Measurements from ENCODE around the gene OXGR1. TPM values are rescaled to one million over a fixed set of nuclear protein-coding genes. Genes with fewer than 3 reads are reported as not detected.

The OXGR1 gene
- total and polyA plus RNA-seq, 2 of the 8 experiments (the other 6 are each of a cell fraction or from before 2014, with no cell fraction given), result 0.34 to 1.8 TPM

DNA sequence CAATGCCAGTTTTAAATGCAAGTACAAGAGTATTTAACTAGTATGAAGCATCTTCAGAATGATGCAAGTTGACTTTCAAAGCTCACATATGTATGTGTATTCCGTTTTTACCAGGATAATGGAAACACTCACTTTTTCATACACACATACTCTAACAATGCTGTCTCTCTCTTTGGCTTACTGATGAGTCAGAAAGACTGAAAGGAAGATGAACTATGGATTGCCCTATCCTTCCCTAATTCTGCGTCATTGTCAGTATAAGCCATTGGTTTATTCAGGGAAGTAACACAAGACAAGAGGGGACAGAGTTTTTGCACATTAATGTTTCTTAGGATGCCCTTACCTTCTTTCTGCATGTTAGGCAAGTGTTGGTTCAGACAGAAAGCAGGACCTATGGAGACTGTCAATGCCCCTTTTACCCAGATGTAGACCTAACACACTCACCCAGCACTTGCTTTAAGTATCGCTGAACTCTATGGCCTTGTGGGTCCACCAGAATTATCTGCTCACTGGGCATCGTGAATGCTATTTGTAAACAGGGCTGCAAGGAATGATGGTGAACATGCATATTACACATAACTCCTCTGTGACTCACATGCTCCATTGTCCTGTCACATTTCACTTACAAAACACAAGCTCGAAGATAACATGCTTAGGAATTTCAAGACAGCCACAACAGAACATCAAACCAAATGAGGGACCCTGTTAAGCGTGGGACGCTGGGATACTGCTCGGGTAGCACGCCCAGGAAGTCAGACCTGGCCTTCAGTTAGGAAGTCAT lies 10.0 kb upstream of the OXGR1 start:
- Histone ChIP-seq H3K56ac (replicated peaks; ENCODE audit: insufficient read length, low read depth, low read length) (no peak overlapping the region), H3K27ac (ENCODE audit: low read depth, low read length) (no peak overlapping the region), H3K4me3 (ENCODE audit: extremely low read depth in 1 of 4, insufficient read depth in 2 of 4, low read depth in 3 of 4, low read length in 4 of 4) (no peak overlapping the region), H3K79me2 (ENCODE audit: control insufficient read depth in 1 of 2, insufficient read depth in 2 of 2, low read length in 2 of 2) (no peaks in the 10 kb centered on the region), H3K79me1 (ENCODE audit: low read depth, low read length) (no peaks in the 10 kb centered on the region), H4K20me1 (replicated peaks in 1 of 2; ENCODE audit: control insufficient read depth in 1 of 2, insufficient read depth in 2 of 2, low read length in 2 of 2) (peaks cover 0 to 2% of the 10 kb centered on the region in 2 experiments), H2BK5ac (ENCODE audit: low read depth, low read length) (no peak overlapping the region), H4K8ac (ENCODE audit: extremely low read depth, insufficient read depth, low read length) (no peak overlapping the region), H4K5ac (ENCODE audit: insufficient read length, low read depth, low read length) (no peak overlapping the region), H2AFZ (ENCODE audit: low read length) (no peak overlapping the region), H3K27me3 (replicated peaks in 1 of 4; ENCODE audit: control insufficient read depth in 3 of 4, extremely low read depth in 1 of 4, insufficient read depth in 3 of 4, low read length in 3 of 4) (peaks cover 27 to 38% (median 30%) of the 10 kb centered on the region in 4 experiments), H3K9ac (replicated peaks in 1 of 4; ENCODE audit: extremely low read depth in 1 of 4, low read depth in 3 of 4, low read length in 3 of 4) (no peak overlapping the region), H3K36me3 (ENCODE audit: control insufficient read depth in 2 of 4, insufficient read depth in 4 of 4, low read length in 3 of 4) (no peaks in the 10 kb centered on the region), H2BK20ac (ENCODE audit: low read length) (no peak overlapping the region), H3K4ac (replicated peaks; ENCODE audit: insufficient read length, low read depth, low read length) (no peak overlapping the region), H4K91ac (replicated peaks; ENCODE audit: insufficient read length, low read length) (no peak overlapping the region), H2AK5ac (ENCODE audit: low read depth, low read length) (no peak overlapping the region), H3K23me2 (ENCODE audit: low read depth, low read length) (no peaks in the 10 kb centered on the region), H2BK120ac (replicated peaks; ENCODE audit: low read depth, low read length) (no peak overlapping the region), H3K14ac (ENCODE audit: insufficient read length) (no peak overlapping the region), H3K4me1 (replicated peaks in 1 of 4; ENCODE audit: control insufficient read depth in 3 of 4, insufficient read depth in 4 of 4, low read length in 3 of 4) (peaks cover 0 to 3% (median 0%) of the 10 kb centered on the region in 4 experiments; a peak in 1 of 7 replicates), H3K18ac (ENCODE audit: extremely low read depth, low read length) (no peak overlapping the region), H2BK15ac (ENCODE audit: low read length) (no peak overlapping the region), H3K9me3 (ENCODE audit: insufficient read depth in 2 of 2, low read depth in 1 of 2, low read length in 1 of 2) (no peaks in the 10 kb centered on the region), H2BK12ac (ENCODE audit: low read depth, low read length) (no peak overlapping the region), H3K23ac (ENCODE audit: insufficient read length) (no peak overlapping the region), H3K4me2 (ENCODE audit: insufficient read depth in 1 of 2, low read depth in 2 of 2, low read length in 2 of 2) (no peak overlapping the region)
- ChIA-PET POLR2A (ENCODE audit: partially characterized antibody) (no interaction called here), CTCF (ENCODE audit: partially characterized antibody) (interaction anchor here (0.6 to 3.0 kb wide), 6 partner anchors 10 to 924 kb away, joined by 3 to 14 read pairs (median 4); no protein-coding TSS in a partner anchor)
- FAIRE-seq (no peak), DNase-seq (ENCODE audit: low read depth in 1 of 2, low spot score in 2 of 2) (no peak)
- WGBS, 2 experiments (ENCODE audit: extremely low coverage in 1 of 2, insufficient coverage in 1 of 2, insufficient read length in 1 of 2, insufficient replicate concordance in 2 of 2, low coverage in 1 of 2, low lambda C conversion rate in 2 of 2, missing lambda C conversion rate in 1 of 2), result 89% methylated on average over 9 of the region's 9 CpGs; no CpG with 5 or more reads in 1 of the 2 experiments
- TF ChIP-seq CREB1 (IDR thresholded peaks at IDR 0.05) (no peak), CTBP2 (IDR thresholded peaks at IDR 0.05; ENCODE audit: borderline replicate concordance, insufficient read depth, insufficient read length, low read length) (no peak), CBX5 (IDR thresholded peaks at IDR 0.05; ENCODE audit: low read depth, low read length) (no peak), TEAD4 (IDR thresholded peaks at IDR 0.05; ENCODE audit: low read depth, low read length) (no peak), SP1 (IDR thresholded peaks at IDR 0.05; ENCODE audit: low read depth, low read length) (no peak), TAF1 (IDR thresholded peaks at IDR 0.05; ENCODE audit: low read depth, low read length) (no peak), JUND (IDR thresholded peaks at IDR 0.05; ENCODE audit: low read length) (no peak), YY1 (IDR thresholded peaks at IDR 0.05; ENCODE audit: low read depth, low read length) (no peak), RBBP5 (IDR thresholded peaks at IDR 0.05; ENCODE audit: borderline replicate concordance, low read depth, low read length) (no peak), BRCA1 (IDR thresholded peaks at IDR 0.05; ENCODE audit: low read depth, low read length) (no peak), SP2 (IDR thresholded peaks at IDR 0.05; ENCODE audit: low read length) (no peak), CHD1 (IDR thresholded peaks at IDR 0.05; ENCODE audit: low read depth, low read length) (no peak), NRF1 (IDR thresholded peaks at IDR 0.05; ENCODE audit: low read depth, low read length) (no peak)
- TF ChIP-seq, protein P1, sequence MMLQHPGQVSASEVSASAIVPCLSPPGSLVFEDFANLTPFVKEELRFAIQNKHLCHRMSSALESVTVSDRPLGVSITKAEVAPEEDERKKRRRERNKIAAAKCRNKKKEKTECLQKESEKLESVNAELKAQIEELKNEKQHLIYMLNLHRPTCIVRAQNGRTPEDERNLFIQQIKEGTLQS (IDR thresholded peaks at IDR 0.05; ENCODE audit: insufficient read depth, low read depth, low read length), result no peak
